A549 treated with RU486 at 1 μM for 4 hours (cell line): ENCODE data around the gene MRM3. TPM values are rescaled to one million over a fixed set of nuclear protein-coding genes. Genes with fewer than 3 reads are reported as not detected.

Experiments used
- total RNA-seq: library from RNA; stranded (reverse); fragments of 200-300 nt; extraction: Qiagen RNA extraction; gene quantifications from 5 replicates; pipeline ENCODE4 v1.2.3, GENCODE V29; 2022; ENCODE audit warnings: low read depth

Gene MRM3, protein sequence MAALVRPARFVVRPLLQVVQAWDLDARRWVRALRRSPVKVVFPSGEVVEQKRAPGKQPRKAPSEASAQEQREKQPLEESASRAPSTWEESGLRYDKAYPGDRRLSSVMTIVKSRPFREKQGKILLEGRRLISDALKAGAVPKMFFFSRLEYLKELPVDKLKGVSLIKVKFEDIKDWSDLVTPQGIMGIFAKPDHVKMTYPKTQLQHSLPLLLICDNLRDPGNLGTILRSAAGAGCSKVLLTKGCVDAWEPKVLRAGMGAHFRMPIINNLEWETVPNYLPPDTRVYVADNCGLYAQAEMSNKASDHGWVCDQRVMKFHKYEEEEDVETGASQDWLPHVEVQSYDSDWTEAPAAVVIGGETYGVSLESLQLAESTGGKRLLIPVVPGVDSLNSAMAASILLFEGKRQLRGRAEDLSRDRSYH
- total RNA-seq, result 41.9 to 44.2 TPM (median 43.5 TPM) in 5 replicates

GRCh38 chr17:781805-782731 lies at the start of gene MRM3, which contains the start of gene GLOD4:
TSS of gene MRM3 (plus strand) at chr17:782353. CDS start at chr17:782379, 26 bp downstream.
TSS of gene GLOD4 (minus strand) at chr17:782280. CDS start at chr17:782255, 25 bp downstream.

DNA sequence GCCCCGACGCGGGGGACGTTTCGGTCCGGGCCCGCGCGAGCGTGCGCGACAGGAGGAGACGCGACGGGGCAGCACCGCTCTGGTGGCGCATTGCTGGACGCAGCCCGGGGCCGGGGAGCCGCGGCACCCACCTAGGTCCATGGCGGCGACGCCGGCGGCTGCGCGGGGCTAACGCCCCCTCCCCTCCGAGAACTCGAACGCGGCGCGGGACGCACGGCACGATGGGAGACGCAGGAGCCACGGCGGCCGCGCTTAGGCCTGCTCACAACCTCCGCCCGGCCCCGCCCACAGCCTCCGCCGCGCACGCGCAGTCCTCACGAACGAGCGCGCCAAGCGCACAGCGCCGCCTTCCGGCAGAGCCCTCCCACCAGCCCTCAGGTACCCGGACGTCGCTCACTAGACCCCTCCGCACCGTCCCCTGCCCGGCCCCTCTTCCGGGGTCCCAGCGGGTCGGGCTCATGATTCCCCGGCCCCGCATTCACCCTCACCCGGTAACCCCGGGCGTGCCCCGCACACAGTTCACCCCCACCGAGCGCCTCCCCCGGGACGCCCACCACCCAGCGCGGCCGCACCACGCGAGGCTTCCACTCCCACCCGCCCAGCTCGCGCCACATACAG lies 30.0 kb upstream of the MRM3 start, which contains the start of gene GEMIN4:
TSS of gene GEMIN4 (minus strand) at position 263 of the 618 bp plus-strand sequence. CDS start at position 141, 122 bp downstream.

Other genes with a start within 250 kb of the MRM3 start
- gene VPS53, start 67.5 kb upstream of the MRM3 start, total RNA-seq, result 24.6 to 30.3 TPM (median 27.1 TPM) in 5 replicates
- 54.3 to 60.1 TPM (median 57.9 TPM) in 5 replicates for gene TLCD3A, start 49.8 kb upstream of the MRM3 start, total RNA-seq
- 54.6 to 65.1 TPM (median 60.6 TPM) in 5 replicates for gene GEMIN4, start 30.1 kb upstream of the MRM3 start, total RNA-seq
- 86.6 to 158 TPM (median 98.6 TPM) in 5 replicates for gene GLOD4, start 73 bp upstream of the MRM3 start, total RNA-seq
- gene NXN, start 197.4 kb downstream of the MRM3 start, total RNA-seq, result 21.4 to 28.9 TPM (median 26.0 TPM) in 5 replicates
- gene TIMM22, start 214.8 kb downstream of the MRM3 start, total RNA-seq, result 25.2 to 31.1 TPM (median 27.8 TPM) in 5 replicates